Gastroesophageal sphincter (tissue), 4 donors: ENCODE measurements around the gene CSAD. TPM values are rescaled to one million over a fixed set of nuclear protein-coding genes. Genes with fewer than 3 reads are reported as not detected.
"Not testable (repeated sequence)": the region's sequence is repeated elsewhere in the genome, so short reads cannot be mapped to it uniquely, and the experiment has no call there.

Experiments
- ATAC-seq: fragments of 150-250 bp; one replicate; pipeline ENCODE4 v1.9.1; 2016; ENCODE audit warnings: mild to moderate bottlenecking, moderate library complexity
- H3K27ac ChIP-seq, 4 donors: fragments of 200-600 bp; sonication (generic) in 3 of 4; 1 replicate in 3 of 4; 2 replicates in 1 of 4; pipeline ENCODE4 v1.5.1; 2016 to 2019
- H3K27me3 ChIP-seq: fragments of 200-600 bp; sonication (generic); one replicate; pipeline ENCODE4 v1.5.1; 2019
- H3K36me3 ChIP-seq, 2 donors: fragments of 200-600 bp; sonication (generic); one replicate each; pipeline ENCODE4 v1.5.1; 2019; ENCODE audit warnings: control low read depth in 1 of 2
- H3K4me1 ChIP-seq, 3 donors: fragments of 200-600 bp; sonication (generic); 1 replicate in 2 of 3; 2 replicates in 1 of 3; pipeline ENCODE4 v1.5.1; 2016 to 2019; ENCODE audit warnings: control low read depth in 2 of 3
- H3K4me3 ChIP-seq, 2 donors: fragments of 200-600 bp; sonication (generic); one replicate each; pipeline ENCODE4 v1.5.1; 2019; ENCODE audit warnings: mild to moderate bottlenecking in 1 of 2, moderate library complexity in 1 of 2
- H3K9me3 ChIP-seq, 3 donors: fragments of 200-600 bp; sonication (generic); one replicate each; pipeline ENCODE4 v1.5.1; 2017 to 2019; ENCODE audit warnings: control low read depth in 2 of 3
- CTCF ChIP-seq, 4 experiments: fragments of 200-600 bp in 2 of 4; fragments of 450-650 bp in 2 of 4; sonication (generic) in 1 of 4; IDR thresholded peaks; one replicate each; pipeline ENCODE4 v1.5.1; 2017 to 2019; ENCODE audit warnings: antibody characterized with exemption in 4 of 4, mild to moderate bottlenecking in 2 of 4, moderate library complexity in 2 of 4
- EP300 ChIP-seq: sonication (generic); formaldehyde crosslinking; IDR thresholded peaks from one replicate; pipeline ENCODE4 v1.6.1; 2017; ENCODE audit warnings: antibody characterized with exemption, mild to moderate bottlenecking
- POLR2A ChIP-seq, 2 donors: fragments of 450-650 bp; IDR thresholded peaks; one replicate each; pipeline ENCODE4 v1.6.1; 2017; ENCODE audit warnings: antibody characterized with exemption in 2 of 2, mild to moderate bottlenecking in 2 of 2, moderate library complexity in 1 of 2
- POLR2AphosphoS5 ChIP-seq: sonication (generic); formaldehyde crosslinking; IDR thresholded peaks from one replicate; pipeline ENCODE4 v1.6.1; 2017; ENCODE audit warnings: antibody characterized with exemption
- WGBS, 2 donors: methylation state at CpG; one replicate each; pipeline ENCODE4 v1.1.5; 2018; ENCODE audit warnings: low coverage in 1 of 2; 5-methylcytosine and 5-hydroxymethylcytosine counted together
- small RNA-seq, 4 donors: library from RNA; depleted of rRNA; stranded (forward); fragments of <200 nt; gene quantifications; one replicate each; pipeline ENCODE3, GENCODE V24; 2016
- total RNA-seq, 4 donors: library from RNA; depleted of rRNA; stranded (reverse); fragments of >200 nt; gene quantifications; one replicate each; pipeline ENCODE4 v1.1.0, GENCODE V29; 2016

The CSAD gene
- total RNA-seq, 4 donors from 2014 or later = 11.3 to 47.5 (median 24.1) TPM

- no peak overlapping the region for H3K4me3 ChIP-seq
- ATAC-seq = no peak
- H3K27ac ChIP-seq = no peak overlapping the region
- TF ChIP-seq CTCF (IDR thresholded peaks at IDR 0.05) (no peak), POLR2AphosphoS5 (no peak)
- peaks cover 0 to 17% (median 3%) of the 10 kb centered on the region in 3 donors for H3K4me1 ChIP-seq
- no peaks in the 10 kb centered on the region for H3K36me3 ChIP-seq
- no peaks in the 10 kb centered on the region for H3K27me3 ChIP-seq
- no peaks in the 10 kb centered on the region for H3K9me3 ChIP-seq
Observed at GRCh38 chr12:53113951-53114350, 66.8 kb downstream of the CSAD start.

GRCh38 chr12:53113136-53113705, 67.5 kb downstream of the CSAD start:
- Histone ChIP-seq H3K36me3 (no peaks in the 10 kb centered on the region), H3K9me3 (no peaks in the 10 kb centered on the region), H3K4me3 (no peak overlapping the region), H3K4me1 (peaks cover 0 to 21% (median 3%) of the 10 kb centered on the region in 3 donors), H3K27me3 (no peaks in the 10 kb centered on the region), H3K27ac (no peak overlapping the region)
- TF ChIP-seq POLR2AphosphoS5 (no peak), POLR2A (IDR thresholded peaks at IDR 0.05) (no peak), EP300 (no peak), CTCF (IDR thresholded peaks at IDR 0.05) (no peak)
- 85 to 88% methylated on average over 3 to 9 of the region's 12 CpGs for WGBS, 2 donors
- ATAC-seq = no peak

- WGBS, 2 donors = 88% methylated on average over 5 to 6 of the region's 7 CpGs
- not testable (repeated sequence) for H3K36me3 ChIP-seq
Observed at GRCh38 chr12:53112431-53112830, 68.3 kb downstream of the CSAD start.

More at GRCh38 chr12:53112431-53112830, 68.3 kb downstream of the CSAD start:
- H3K4me3 ChIP-seq, H3K9me3 ChIP-seq, ATAC-seq, H3K27me3 ChIP-seq, H3K27ac ChIP-seq: not testable (repeated sequence)
- H3K4me1 ChIP-seq = peaks cover 0 to 29% (median 3%) of the 10 kb centered on the region in 3 donors

Small RNAs within 50 kb of the gene (small RNA-seq; reads per million reads assigned to genes)
- gene HIGD1AP1 (0 reads per million in 4 donors), gene RNU6-333P (0 reads per million in 4 donors)

Other genes starting within 250 kb of the CSAD start
- gene KRT18, start 231.8 kb downstream of the CSAD start, total RNA-seq = 10 to 100 TPM in 3 of 4 donors, 1 to 10 TPM in 1; 4.7 to 73.5 (median 24.3) TPM
- gene EIF4B, start 174.5 kb downstream of the CSAD start, total RNA-seq = 100 to 1,000 TPM; 521 to 701 (median 591) TPM
- 100 to 1,000 TPM; 108 to 323 (median 182) TPM for gene TNS2, start 130.9 kb downstream of the CSAD start, total RNA-seq
- 100 to 1,000 TPM in 2 of 4 donors, 10 to 100 TPM in 2; 79.1 to 137 (median 110) TPM for gene SPRYD3, start 101.5 kb downstream of the CSAD start, total RNA-seq
- 1,000 to 10,000 TPM in 2 of 4 donors, 100 to 1,000 TPM in 2; 632 to 1,838 (median 914) TPM for gene IGFBP6, start 83.3 kb downstream of the CSAD start, total RNA-seq
- gene SOAT2, start 77.4 kb downstream of the CSAD start, total RNA-seq = under 1 TPM in 1 of 4 donors, not detected in 3; 0.31 TPM
- 10 to 100 TPM; 14.9 to 27.7 (median 17.4) TPM for gene ZNF740, start 203 bp downstream of the CSAD start, total RNA-seq
- 1 to 10 TPM in 2 of 4 donors, under 1 TPM in 2; 0.40 to 5.8 (median 2.6) TPM for gene ITGB7, start 26.3 kb upstream of the CSAD start, total RNA-seq
- 10 to 100 TPM; 15.6 to 26.6 (median 22.9) TPM for gene RARG, start 51.3 kb upstream of the CSAD start, total RNA-seq
- gene ESPL1, start 87.4 kb upstream of the CSAD start, total RNA-seq = 1 to 10 TPM in 2 of 4 donors, under 1 TPM in 2; 0.13 to 2.3 (median 0.64) TPM
- gene PFDN5, start 114.6 kb upstream of the CSAD start, total RNA-seq = 100 to 1,000 TPM; 390 to 782 (median 568) TPM
- gene MYG1, start 118.8 kb upstream of the CSAD start, total RNA-seq = 10 to 100 TPM; 40.9 to 49.2 (median 46.3) TPM
- 10 to 100 TPM; 36.4 to 88.9 (median 46.5) TPM for gene AAAS, start 140.7 kb upstream of the CSAD start, total RNA-seq
- gene SP7, start 155.4 kb upstream of the CSAD start, total RNA-seq = not detected
- gene SP1, start 199.3 kb upstream of the CSAD start, total RNA-seq = 10 to 100 TPM; 68.0 to 80.5 (median 74.0) TPM
- under 1 TPM in 1 of 4 donors, not detected in 3; 0.13 TPM for gene AMHR2, start 242.9 kb upstream of the CSAD start, total RNA-seq